Cardiac fibroblast (primary cell): ENCODE measurements around the gene ZSCAN21.

ENCODE experiments used
- DNase-seq, 2 donors: peaks; one replicate each; pipeline versions ENCODE4 v3.0.0 to v3.0.0-alpha.2; 2010; ENCODE audit warnings: low read depth in 2 of 2
- H3K4me3 ChIP-seq, 2 donors: replicated peaks in 1 of 2; 1 replicate in 1 of 2; 2 replicates in 1 of 2; pipeline ENCODE4 v1.5.1; 2011; ENCODE audit warnings: low read depth in 2 of 2, low read length in 2 of 2, mild to moderate bottlenecking in 2 of 2, moderate library complexity in 1 of 2
- TF ChIP-seq, protein P1 (sequence below): IDR thresholded peaks from one replicate; pipeline ENCODE4 v1.5.1; 2011; ENCODE audit warnings: low read depth, mild to moderate bottlenecking, low read length, inconsistent platforms

The ZSCAN21 gene

DNA sequence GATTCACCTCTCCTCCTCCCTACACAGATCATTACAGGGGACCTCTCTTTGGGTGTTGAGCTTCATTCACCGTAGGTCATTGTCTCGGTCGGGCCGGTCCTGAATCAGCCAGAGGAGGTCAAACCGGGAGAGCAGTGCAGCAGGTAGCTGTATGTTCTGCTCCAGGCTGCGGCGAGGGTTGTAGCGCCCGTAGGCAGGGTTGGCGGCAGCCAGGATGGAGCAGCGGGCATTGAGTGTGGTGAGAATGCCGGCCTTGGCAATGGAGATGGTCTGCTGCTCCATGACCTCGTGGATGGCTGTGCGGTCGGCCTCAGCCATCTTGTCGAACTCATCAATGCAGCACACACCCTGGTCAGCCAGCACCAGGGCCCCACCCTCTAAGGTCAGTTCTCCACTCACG lies 46.1 kb downstream of the ZSCAN21 start:
- TF ChIP-seq, protein P1, sequence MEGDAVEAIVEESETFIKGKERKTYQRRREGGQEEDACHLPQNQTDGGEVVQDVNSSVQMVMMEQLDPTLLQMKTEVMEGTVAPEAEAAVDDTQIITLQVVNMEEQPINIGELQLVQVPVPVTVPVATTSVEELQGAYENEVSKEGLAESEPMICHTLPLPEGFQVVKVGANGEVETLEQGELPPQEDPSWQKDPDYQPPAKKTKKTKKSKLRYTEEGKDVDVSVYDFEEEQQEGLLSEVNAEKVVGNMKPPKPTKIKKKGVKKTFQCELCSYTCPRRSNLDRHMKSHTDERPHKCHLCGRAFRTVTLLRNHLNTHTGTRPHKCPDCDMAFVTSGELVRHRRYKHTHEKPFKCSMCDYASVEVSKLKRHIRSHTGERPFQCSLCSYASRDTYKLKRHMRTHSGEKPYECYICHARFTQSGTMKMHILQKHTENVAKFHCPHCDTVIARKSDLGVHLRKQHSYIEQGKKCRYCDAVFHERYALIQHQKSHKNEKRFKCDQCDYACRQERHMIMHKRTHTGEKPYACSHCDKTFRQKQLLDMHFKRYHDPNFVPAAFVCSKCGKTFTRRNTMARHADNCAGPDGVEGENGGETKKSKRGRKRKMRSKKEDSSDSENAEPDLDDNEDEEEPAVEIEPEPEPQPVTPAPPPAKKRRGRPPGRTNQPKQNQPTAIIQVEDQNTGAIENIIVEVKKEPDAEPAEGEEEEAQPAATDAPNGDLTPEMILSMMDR = no peak
- H3K4me3 ChIP-seq = no peak overlapping the region

DNA sequence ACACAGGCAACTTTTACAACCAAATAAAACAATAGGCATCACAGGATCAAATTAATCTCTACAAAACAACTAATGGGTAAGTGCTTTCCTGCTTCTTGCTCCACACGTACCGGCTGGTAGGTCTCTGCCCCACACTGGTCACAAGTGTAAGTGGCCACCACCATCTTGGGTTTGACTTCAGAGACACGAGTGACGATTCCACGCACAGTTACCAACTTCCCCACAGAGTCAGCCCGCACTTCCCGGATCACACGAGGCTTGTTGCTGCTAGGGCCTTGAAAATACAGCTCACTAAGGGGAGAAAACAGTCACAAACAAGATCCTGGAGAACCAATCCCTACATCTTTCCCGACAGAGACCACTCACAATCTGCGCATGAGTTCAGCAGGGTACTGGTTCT lies 49.3 kb downstream of the ZSCAN21 start:
- DNase-seq = no peak
- TF ChIP-seq, protein P1 = no peak
- no peak overlapping the region for H3K4me3 ChIP-seq

More for the DNA sequence above, 46.1 kb downstream of the ZSCAN21 start:
- DNase-seq = no peak

DNA sequence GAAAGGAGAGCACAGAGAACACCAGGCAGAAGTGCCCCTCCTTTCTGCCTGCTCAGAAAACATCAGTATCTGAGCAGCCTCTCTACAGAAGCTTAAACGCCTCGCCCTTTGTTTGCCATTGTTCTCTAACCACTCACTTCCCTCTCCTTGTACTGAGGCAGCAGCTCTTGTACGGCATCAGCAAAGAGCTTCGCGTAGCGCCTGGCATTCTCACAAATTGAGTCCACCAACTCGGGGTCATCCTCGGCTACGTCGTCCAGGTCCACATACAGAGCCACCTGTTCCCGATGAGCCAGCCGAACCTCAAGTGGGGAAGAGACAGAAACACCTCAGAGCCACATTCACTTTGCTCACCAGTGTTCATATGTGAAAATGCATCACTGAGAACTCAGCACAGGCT lies 49.9 kb downstream of the ZSCAN21 start:
- H3K4me3 ChIP-seq = peak overlapping the region; percentile 71 to 90
- no peak for DNase-seq
- TF ChIP-seq, protein P1 = no peak

DNA sequence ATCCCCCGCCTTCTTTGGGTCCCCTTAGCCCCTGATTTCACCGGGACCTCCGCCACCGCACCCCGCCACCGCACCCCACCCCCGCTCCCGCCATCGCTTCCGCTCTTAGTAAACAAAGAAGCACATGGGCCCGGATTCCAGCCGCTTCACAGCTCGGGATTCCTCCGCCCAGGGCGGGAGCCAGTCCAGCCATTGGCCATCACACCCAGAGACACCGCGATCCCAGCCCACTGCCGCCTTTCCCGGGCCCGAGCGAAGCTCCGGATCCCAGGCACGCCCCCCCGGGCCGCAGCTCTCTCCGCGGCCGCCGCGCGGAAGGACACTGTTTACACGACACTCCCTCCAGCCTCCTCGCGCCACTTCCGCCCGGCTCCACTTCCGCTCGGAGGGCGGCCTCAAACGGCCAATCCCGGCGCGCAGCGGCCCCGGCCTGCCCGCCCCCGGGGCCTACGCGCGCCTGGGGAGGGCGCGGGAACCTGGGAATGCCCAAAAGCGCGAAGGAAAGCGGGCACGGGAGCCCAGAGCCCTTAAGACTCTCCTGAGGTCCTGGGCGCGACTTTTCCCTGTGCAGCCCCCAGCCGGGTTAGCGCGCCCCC lies 50.9 kb downstream of the ZSCAN21 start:
- H3K4me3 ChIP-seq = peak overlapping the region; percentile 71 to 90
- TF ChIP-seq, protein P1 = no peak
- DNase-seq = peak; percentile 97 to 100

DNA sequence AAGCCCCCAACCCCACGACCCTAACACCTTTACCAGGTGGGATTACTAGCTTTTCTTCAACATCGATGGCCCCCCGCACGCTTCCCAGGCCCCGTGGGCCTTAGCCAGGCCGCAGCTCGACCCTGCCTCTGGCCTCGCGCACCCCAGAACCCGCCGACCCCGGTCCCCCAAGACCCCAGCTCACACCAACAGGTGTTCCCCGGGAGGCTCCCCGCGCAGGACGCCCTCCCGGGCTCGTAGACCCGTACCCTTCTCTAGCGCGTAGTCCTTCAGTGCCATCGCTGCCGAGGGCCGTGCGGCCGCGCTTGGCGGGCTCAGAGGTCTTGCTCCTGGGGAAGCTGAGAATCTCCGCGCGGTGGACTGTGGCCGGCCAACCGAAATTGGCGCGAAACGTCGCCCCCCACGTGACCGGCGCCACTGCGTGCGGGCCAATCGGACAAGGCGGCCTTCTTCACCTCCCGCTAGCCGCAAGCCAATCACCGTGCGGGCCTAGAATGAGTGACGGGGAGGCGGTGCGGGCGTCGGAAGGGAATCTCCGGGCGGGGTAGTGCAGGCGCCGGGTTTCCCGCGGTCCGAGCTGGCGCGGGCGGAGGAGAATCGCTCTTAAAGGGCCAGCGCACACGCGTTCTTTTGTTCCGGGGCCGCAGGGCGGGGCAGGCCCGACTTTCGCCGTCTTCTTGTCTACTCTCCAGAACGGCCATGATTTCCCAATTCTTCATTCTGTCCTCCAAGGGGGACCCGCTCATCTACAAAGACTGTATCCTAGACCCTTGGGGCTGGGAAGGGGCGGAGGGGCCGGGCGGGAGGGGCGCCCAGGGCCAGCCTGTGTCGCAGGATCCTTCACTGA lies 51.7 kb downstream of the ZSCAN21 start, which contains the start of the genes AP4M1 and MCM7:
Gene AP4M1, plus strand, starts transcription at position 628 of the 847 bp plus-strand sequence. Its CDS starts 72 bp downstream, at position 700.
Gene MCM7, minus strand, starts transcription at position 382 of the 847 bp plus-strand sequence. Its CDS starts 103 bp downstream, at position 279.
- peak; percentile 99 for DNase-seq
- TF ChIP-seq, protein P1 = no peak
- peak within 1 kb of the TSS; percentile 71 to 90 for H3K4me3 ChIP-seq

DNA sequence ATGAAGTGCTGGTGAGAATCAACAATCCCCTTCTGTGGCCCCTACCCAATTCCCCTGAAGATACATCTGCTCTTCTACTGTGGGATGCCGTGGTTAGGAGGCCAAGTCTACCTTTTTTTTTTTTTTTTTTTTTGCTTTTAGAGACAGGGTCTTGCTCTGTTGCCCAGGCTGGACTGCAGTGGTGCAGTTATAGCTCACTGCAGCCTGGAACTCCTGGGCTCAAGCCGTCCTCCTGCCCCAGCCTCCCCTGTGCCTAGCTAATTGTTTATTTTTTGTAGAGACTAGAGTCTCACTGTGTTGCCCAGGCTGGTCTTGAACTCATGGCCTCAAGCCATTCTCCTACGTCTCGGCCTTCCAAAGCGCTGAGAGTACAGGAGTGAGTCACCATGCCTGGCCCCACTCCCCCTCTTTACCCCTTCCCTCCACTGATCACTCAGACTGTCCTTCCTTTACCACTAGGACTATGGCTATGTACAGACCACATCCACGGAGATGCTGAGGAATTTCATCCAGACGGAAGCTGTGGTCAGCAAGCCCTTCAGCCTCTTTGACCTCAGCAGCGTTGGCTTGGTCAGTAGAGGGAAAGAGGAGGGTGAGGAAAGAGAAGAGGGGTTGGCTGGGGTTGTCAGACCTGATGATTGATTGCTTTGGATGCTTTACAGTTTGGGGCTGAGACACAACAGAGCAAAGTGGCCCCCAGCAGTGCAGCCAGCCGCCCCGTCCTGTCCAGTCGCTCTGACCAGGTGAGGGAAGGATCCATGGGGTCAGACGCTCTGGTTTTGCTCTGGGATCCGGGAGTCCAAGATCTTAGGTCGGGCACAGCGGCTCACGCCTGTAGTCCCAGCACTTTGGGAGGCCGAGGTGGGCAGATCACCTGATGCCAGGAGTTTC lies 53.6 kb downstream of the ZSCAN21 start:
- TF ChIP-seq, protein P1 = no peak
- no peak overlapping the region for H3K4me3 ChIP-seq
- DNase-seq = peak; percentile 77 to 85
